Activated CD8-positive, alpha-beta memory T cell treated with anti-CD3 and anti-CD28 coated beads, Interleukin-2, amount 50 U/mL, for 4 hours (primary cell): ENCODE data around the gene STK39.

ENCODE experiments used
- DNase-seq: peaks from one replicate; pipeline ENCODE4 v3.0.0-alpha.2; 2020

The STK39 gene

DNA sequence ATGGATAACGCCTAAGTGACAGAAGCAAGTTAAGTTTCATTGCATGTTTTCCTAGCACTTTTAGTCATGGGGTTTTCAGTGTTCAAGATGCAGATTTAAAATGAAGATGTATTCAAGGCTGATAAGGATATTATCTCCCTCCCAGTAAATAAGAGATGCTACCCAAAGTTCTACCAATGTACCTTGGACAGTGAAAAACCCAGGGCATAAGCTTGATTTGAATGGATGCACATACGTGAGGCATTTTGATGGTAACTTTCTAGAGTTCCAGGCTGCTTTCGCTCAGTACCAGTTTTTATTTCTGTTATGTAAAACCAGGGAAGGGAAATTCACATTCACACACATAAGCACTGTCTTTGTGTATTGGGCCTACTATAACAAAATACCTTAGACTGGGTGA lies 90.3 kb downstream of the STK39 start:
- DNase-seq = no peak

DNA sequence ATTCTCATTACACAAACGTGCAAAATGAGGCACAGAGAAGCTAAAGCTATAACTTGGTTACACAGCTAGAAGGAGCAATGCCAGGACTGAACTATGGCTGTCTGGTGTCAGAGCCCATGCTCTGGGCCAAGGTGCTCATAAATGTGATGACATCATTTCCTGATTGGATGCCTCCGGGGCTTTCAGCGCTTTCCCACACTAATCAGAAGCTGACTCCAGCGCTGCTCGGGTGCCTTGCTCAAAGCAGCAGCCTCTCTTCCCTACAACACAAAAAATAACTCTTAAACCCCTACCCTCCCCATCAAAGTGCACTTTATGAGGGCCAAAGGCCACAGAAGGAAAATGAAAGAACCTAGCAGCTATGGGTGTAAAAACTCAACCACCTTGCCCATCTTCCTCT lies 90.7 kb downstream of the STK39 start:
- no peak for DNase-seq

DNA sequence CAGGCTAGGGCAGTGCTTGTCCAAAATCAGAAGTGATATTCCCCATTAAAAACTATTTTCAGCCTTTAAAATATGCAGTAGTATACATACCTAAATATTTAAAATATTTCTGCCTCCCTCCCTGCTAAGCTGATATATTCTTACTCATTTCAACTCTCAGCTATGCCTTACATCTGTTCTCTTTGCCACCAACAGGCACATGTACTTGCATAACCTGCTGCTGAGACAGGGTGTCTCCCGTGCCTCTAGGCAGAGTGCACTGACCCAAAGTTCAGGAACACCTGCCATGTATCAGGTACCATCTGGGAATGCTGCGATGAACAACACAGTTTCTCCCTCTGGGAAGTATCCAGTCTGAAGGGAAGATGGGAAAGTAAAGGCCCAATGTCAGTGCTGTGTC lies 91.7 kb downstream of the STK39 start:
- DNase-seq = no peak

DNA sequence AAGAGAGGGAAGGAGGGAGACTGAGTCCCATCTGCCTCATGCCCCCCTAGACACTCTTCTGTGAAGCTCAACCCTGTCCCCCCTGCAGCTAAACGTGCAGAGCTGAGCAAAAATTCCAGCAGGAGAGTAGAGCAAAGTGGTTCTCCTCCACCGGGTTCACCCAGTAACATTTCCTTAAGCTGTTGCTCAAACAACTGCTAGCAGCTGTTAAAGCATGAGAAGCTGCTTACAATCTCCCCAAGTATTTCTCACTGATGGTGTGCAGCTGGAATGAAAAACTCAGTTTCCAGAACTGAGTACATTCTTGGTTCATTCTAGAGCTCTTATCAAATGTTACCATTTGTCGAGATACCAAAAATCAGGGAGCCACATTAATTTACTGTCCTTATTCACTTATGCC lies 92.3 kb downstream of the STK39 start:
- no peak for DNase-seq

DNA sequence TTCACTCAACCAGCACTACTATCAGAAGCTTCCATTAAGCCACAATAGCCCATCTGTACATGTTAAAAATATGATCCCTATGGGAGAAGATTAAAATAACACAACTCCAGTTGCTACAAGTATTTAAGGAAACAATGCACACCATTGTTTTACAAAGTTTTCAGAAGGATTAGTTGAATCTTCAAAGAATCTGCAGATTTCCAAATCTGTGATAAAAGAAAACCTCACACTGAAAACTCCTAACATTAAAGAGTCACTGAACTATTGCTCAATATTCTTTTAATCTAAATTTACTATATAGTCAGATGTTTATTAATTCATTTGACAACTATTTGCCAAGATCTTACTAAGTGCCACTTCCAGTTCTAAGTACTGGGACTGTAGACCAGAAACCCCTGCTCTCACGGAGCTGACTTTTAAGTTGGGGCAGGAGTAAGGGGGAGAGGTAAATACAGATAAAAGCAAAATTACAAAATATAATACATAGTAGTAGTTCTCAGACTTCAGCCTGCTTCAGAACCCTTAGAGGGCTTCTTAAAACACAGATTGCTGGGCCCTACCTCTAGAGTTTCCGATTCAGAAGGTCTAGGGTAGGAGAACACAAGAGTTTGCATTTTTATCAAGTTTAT lies 94.4 kb downstream of the STK39 start:
- DNase-seq = no peak

GRCh38 chr2:168149986-168150385 lies 97.4 kb downstream of the STK39 start:
- DNase-seq = no peak

GRCh38 chr2:168149150-168149974 lies 98.0 kb downstream of the STK39 start:
- DNase-seq = no peak

GRCh38 chr2:168147830-168148794 lies 99.3 kb downstream of the STK39 start:
- no peak for DNase-seq

DNA sequence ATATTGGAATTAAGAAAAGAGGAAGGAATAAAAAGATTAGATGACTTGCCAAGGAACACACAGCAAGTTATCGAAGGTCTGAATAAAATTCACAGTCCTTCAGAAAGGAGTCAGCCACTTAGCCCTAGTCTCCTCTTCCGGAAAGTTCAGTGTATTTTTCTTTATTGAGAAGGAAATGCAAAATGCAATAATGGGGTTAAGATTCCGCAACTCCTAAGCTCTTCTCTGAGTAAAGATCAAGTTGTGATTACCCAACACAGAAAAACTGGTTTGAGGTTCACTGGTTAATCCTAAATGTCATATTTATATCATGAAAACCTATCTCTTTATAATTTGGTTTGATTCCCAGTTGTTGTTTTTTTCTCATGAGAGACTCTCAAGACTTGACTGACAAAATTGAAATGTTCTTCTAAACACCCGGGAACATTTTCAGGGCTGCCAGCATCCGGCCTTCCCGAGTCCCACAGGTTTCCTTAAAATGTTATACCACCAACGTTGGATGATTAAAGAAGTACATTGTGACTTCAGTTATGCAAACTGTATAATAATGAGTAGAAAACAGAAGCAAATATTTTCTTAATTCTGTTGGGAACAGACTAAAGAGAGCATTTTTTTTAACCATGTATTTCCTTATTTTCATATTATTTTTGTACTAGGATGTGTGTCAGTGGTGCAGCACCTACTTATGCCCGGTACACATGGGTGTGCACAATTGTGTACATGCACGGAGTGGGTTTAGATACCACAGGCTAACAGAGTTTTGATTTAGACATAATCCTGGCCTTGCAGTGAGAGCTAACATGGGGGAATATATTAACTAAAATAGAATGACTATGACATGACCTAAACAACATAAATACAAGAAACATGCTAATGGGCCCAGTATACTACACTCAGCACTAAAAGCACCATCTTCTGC lies 100.2 kb downstream of the STK39 start:
- no peak for DNase-seq

DNA sequence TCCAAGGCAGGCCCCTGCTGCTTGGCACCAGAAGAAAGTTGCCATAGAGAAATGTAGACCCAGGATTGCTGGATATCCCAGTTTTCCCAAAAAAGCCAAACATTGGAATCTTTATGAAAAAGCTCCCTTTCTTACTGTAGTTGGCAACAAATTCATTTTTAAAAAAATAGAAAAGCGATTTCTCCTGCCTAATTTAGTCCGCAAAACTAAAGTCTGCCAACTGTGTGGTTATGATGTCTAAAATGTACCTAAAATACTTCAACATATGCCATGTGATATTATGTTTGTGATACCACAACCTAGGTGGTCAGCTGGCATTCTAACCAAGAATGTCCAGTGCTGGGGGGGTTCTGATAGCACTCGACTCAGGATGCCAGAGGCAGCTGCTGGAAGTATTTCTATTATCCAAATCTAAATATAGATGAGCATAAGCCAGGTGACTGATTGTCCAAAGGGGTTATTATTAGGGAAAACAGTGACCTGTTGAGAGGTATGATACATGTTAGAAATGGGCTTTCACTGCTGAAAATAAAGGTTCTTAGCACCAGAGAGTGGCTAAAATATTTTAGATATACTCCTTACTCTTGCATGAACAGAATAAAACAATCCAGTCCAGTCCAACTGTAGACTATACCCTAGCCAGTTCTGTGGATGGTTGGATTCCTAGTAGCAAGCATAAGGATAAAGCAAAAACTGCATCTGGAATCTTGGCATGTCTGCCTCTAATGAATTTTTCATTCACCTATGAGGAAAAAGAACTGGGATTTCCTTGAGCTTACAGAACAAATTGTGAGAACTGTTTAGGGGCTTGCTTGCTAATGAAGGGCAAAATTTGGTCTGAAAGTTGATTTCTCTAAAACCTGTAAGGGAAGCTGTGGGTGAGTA lies 101.7 kb downstream of the STK39 start:
- no peak for DNase-seq

GRCh38 chr2:168145011-168145410 lies 102.4 kb downstream of the STK39 start:
- DNase-seq = no peak

GRCh38 chr2:168143813-168144212 lies 103.6 kb downstream of the STK39 start:
- no peak for DNase-seq

DNA sequence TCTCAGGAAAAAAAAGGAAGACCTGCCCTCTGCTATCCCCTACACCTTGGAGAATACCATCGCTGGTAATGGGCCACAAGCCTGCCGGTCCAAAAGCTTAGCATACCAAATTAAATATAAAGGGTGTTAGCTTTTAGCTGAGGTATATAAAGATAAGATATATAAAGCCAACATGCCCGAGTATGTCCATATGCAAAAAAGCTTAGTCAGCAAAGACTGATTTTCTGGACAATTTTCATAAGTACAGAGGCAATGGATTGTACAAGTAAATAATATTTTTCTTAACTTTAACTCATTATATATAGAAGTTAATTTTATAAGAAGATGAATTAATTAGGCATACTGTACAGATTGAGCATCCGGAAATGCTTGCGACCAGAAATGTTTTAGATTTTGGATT lies 106.5 kb downstream of the STK39 start:
- DNase-seq = no peak

- no peak for DNase-seq
These were observed 107.5 kb downstream of the STK39 start for GRCh38 chr2:168139852-168140251.

DNA sequence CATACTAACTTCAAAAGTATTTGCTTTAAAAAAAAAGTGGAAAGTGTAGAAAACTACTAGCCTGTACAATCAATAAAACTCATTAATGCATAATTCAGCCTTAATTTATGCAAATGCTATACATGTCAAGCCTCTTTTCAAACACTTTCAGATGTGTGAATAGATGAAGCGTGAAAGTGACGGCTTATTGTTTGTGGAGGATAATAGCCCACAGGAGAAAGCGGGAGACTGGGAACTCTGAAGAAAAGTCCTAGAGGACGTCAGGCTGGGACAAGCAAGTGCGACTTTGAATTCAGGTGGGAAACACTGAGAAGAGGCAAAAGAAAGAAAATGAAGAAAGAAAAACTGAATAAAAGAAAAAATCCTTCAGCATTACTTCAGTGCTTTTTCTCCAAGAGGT lies 108.5 kb downstream of the STK39 start:
- DNase-seq = no peak

GRCh38 chr2:168138374-168138773 lies 109.0 kb downstream of the STK39 start:
- no peak for DNase-seq

DNA sequence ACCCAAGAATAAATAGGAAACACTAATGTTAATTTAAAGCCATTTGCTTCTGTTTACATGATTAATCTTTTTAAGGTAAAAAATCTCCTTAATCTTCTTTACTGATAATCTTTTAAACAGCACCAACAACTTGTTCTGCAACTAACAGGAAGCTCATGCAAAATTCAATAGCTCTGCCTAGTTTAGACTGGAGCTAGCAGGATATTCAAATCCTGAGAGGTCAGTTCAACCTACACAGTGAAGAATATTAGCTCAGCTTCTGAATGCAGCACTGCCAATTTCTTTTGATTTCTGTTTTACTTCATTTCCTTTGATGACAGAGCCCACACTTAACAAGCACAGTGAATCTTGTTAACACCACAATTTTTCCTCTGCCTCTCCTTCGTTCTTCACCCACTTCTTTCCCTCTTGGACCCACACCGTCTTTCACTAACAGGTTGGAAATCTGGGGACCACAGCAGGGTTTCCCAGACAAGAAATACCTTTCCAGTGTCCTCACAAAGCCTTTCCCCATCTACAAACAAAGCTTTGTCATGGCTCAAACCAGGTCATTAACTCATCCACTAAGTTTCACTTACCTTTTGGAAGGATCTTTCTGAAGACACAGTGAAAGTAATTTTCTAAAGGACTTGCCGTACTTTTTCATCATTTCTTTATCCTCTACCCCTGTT lies 109.8 kb downstream of the STK39 start:
- DNase-seq = no peak

GRCh38 chr2:168136392-168136977 lies 110.9 kb downstream of the STK39 start:
- no peak for DNase-seq

- DNase-seq = no peak
These were observed 111.8 kb downstream of the STK39 start for GRCh38 chr2:168135630-168136029.

- DNase-seq = no peak
These were observed 112.3 kb downstream of the STK39 start for GRCh38 chr2:168135121-168135520.
